IPS DF 6.9 (cell line): ENCODE data around the gene PPP1R9A.
"Not testable (repeated sequence)": the region's sequence is repeated elsewhere in the genome, so short reads cannot be mapped to it uniquely, and the experiment has no call there.

Source experiments
- DNase-seq: peaks from one replicate; pipeline ENCODE4 v3.0.0-alpha.2; 2013; ENCODE audit warnings: low read depth, low spot score
- H3K27ac ChIP-seq: one replicate; pipeline ENCODE4 v1.5.1; 2013; ENCODE audit warnings: low read length, control low read depth
- H3K27me3 ChIP-seq: 2 replicates; pipeline ENCODE4 v1.6.1; 2013; ENCODE audit warnings: mild to moderate bottlenecking, low read length; ENCODE audit not compliant: control insufficient read depth, insufficient read depth
- H3K36me3 ChIP-seq: 2 replicates; pipeline ENCODE4 v1.6.1; 2013; ENCODE audit warnings: low read length; ENCODE audit not compliant: control insufficient read depth, insufficient read depth
- H3K4me1 ChIP-seq: 2 replicates; pipeline ENCODE4 v1.6.1; 2013; ENCODE audit warnings: low read length; ENCODE audit not compliant: control insufficient read depth, insufficient read depth
- H3K4me3 ChIP-seq: 2 replicates; pipeline ENCODE4 v1.5.1; 2013; ENCODE audit warnings: mild to moderate bottlenecking, low read length
- H3K9me3 ChIP-seq: 2 replicates; pipeline ENCODE4 v1.6.1; 2013; ENCODE audit warnings: low read length, inconsistent platforms; ENCODE audit not compliant: control insufficient read depth, insufficient read depth
- WGBS: extraction: QIAGEN DNeasy Blood & Tissue Kit; methylation state at CpG from one replicate; pipeline ENCODE4 v1.1.7; 2013; ENCODE audit warnings: mixed read lengths, missing lambda C conversion rate; ENCODE audit not compliant: insufficient read length, insufficient coverage; 5-methylcytosine and 5-hydroxymethylcytosine counted together

The PPP1R9A gene

GRCh38 chr7:94974423-94974822 lies 67.0 kb downstream of the PPP1R9A start:
- H3K4me1 ChIP-seq = no peaks in the 10 kb centered on the region; the same call in 1 of the 2 replicates
- H3K9me3 ChIP-seq = no peaks in the 10 kb centered on the region
- DNase-seq = no peak
- no peak overlapping the region for H3K4me3 ChIP-seq
- no peak overlapping the region for H3K27ac ChIP-seq
- WGBS = 100% methylated on average over 1 of the region's 4 CpGs
- H3K27me3 ChIP-seq = no peaks in the 10 kb centered on the region
- H3K36me3 ChIP-seq = no peaks in the 10 kb centered on the region

GRCh38 chr7:94975336-94975735 lies 67.9 kb downstream of the PPP1R9A start:
- Histone ChIP-seq H3K9me3 (no peaks in the 10 kb centered on the region), H3K4me1 (no peaks in the 10 kb centered on the region; the same call in 1 of the 2 replicates), H3K27ac (no peak overlapping the region), H3K27me3 (no peaks in the 10 kb centered on the region), H3K36me3 (no peaks in the 10 kb centered on the region), H3K4me3 (no peak overlapping the region)
- no peak for DNase-seq

- Histone ChIP-seq H3K27ac (no peak overlapping the region), H3K4me3 (no peak overlapping the region), H3K36me3 (no peaks in the 10 kb centered on the region), H3K4me1 (no peaks in the 10 kb centered on the region), H3K9me3 (no peaks in the 10 kb centered on the region), H3K27me3 (no peaks in the 10 kb centered on the region)
- no CpG with 5 or more reads among the region's 6 CpGs for WGBS
- no peak for DNase-seq
These were observed 73.2 kb downstream of the PPP1R9A start for GRCh38 chr7:94980418-94981142.

- Histone ChIP-seq H3K27ac (no peak overlapping the region), H3K4me1 (no peaks in the 10 kb centered on the region), H3K4me3 (no peak overlapping the region), H3K36me3 (no peaks in the 10 kb centered on the region), H3K9me3 (no peaks in the 10 kb centered on the region), H3K27me3 (no peaks in the 10 kb centered on the region)
- WGBS = no CpG with 5 or more reads among the region's 1 CpG
- DNase-seq = no peak
These were observed 88.5 kb downstream of the PPP1R9A start for GRCh38 chr7:94995921-94996320.

GRCh38 chr7:94996369-94996768 lies 89.0 kb downstream of the PPP1R9A start:
- no peak for DNase-seq
- H3K9me3 ChIP-seq = no peaks in the 10 kb centered on the region
- H3K36me3 ChIP-seq = no peaks in the 10 kb centered on the region
- H3K27me3 ChIP-seq = no peaks in the 10 kb centered on the region
- no peaks in the 10 kb centered on the region for H3K4me1 ChIP-seq
- H3K27ac ChIP-seq = no peak overlapping the region
- H3K4me3 ChIP-seq = no peak overlapping the region

GRCh38 chr7:94997547-94997946 lies 90.2 kb downstream of the PPP1R9A start:
- Histone ChIP-seq H3K36me3 (no peaks in the 10 kb centered on the region), H3K27ac (no peak overlapping the region), H3K4me1 (no peaks in the 10 kb centered on the region), H3K27me3 (no peaks in the 10 kb centered on the region), H3K4me3 (no peak overlapping the region), H3K9me3 (no peaks in the 10 kb centered on the region)
- no CpG with 5 or more reads among the region's 2 CpGs for WGBS
- no peak for DNase-seq

GRCh38 chr7:94998266-94999068 lies 91.1 kb downstream of the PPP1R9A start:
- H3K27ac ChIP-seq = no peak overlapping the region
- no peaks in the 10 kb centered on the region for H3K4me1 ChIP-seq
- H3K36me3 ChIP-seq = no peaks in the 10 kb centered on the region
- H3K4me3 ChIP-seq = no peak overlapping the region
- no peak for DNase-seq
- no peaks in the 10 kb centered on the region for H3K9me3 ChIP-seq
- no peaks in the 10 kb centered on the region for H3K27me3 ChIP-seq
- no CpG with 5 or more reads among the region's 3 CpGs for WGBS

- H3K36me3 ChIP-seq = no peaks in the 10 kb centered on the region
- H3K27me3 ChIP-seq = no peaks in the 10 kb centered on the region
- no peaks in the 10 kb centered on the region for H3K4me1 ChIP-seq
- no peak overlapping the region for H3K27ac ChIP-seq
- no peak overlapping the region for H3K4me3 ChIP-seq
- DNase-seq = no peak
- no peaks in the 10 kb centered on the region for H3K9me3 ChIP-seq
These were observed 91.6 kb downstream of the PPP1R9A start for GRCh38 chr7:94999069-94999351.

GRCh38 chr7:94999601-95000000 lies 92.2 kb downstream of the PPP1R9A start:
- not testable (repeated sequence) for H3K4me1 ChIP-seq, DNase-seq, H3K27me3 ChIP-seq, H3K36me3 ChIP-seq, H3K27ac ChIP-seq, H3K9me3 ChIP-seq, H3K4me3 ChIP-seq
- no CpG with 5 or more reads among the region's 5 CpGs for WGBS

- H3K4me3 ChIP-seq = no peak overlapping the region
- no peaks in the 10 kb centered on the region for H3K9me3 ChIP-seq
- WGBS = no CpG with 5 or more reads among the region's 3 CpGs
- no peaks in the 10 kb centered on the region for H3K27me3 ChIP-seq
- no peaks in the 10 kb centered on the region for H3K4me1 ChIP-seq
- no peak for DNase-seq
- no peaks in the 10 kb centered on the region for H3K36me3 ChIP-seq
- H3K27ac ChIP-seq = no peak overlapping the region
These were observed 93.9 kb downstream of the PPP1R9A start for GRCh38 chr7:95001258-95001657.
